ENCODE measurements around the gene FOXJ3.

FOXJ3 gene

GRCh38 chr1:42350086-42350485, 15.1 kb upstream of the FOXJ3 start:
- DNase-seq (ENCODE audit: insufficient read length, low spot score): no peak
- no peak for TF ChIP-seq POLR2A (IDR thresholded peaks at IDR 0.05; ENCODE audit: low read depth, low read length)

DNA sequence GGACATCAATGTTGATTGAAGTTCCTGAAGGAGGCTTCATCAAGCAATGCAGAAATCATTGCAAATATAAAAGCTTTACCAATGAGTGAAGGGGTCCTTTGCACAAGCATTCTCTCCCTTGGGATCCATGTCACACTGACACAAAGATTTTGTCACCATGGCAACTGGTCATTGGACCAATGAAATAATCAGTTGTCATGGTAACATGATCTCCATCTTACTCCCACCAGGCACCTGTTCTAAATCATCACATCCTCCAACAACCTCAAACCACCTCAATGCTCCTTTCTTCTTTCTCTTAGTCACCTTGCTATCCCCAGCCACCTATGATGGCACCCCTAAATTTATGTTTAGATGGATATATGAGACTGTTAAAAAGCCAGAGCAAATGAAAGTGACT, 13.5 kb upstream of the FOXJ3 start:
- FAIRE-seq (no peak), DNase-seq (ENCODE audit: insufficient read length, low spot score) (no peak)

More at GRCh38 chr1:42350086-42350485, 15.1 kb upstream of the FOXJ3 start:
- no peak for FAIRE-seq

DNA sequence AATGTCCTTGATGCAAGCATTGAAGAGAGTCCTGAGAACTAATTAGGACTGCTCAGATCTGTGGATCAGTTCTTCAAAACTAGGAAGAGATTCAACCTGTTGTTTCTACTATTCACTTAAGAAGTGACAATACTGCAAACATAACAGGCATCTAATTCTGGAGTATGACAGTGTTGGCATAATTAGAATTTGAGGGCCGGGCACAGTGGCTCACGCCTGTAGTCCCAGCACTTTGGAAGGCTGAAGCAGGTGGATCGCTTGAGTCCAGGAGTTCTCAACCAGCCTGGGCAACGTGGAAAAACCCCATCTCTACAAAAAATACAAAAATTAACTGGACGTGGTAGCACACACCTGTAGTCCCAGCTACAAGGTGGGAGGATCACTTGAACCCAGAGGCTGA, 8.0 kb upstream of the FOXJ3 start:
- DNase-seq (ENCODE audit: insufficient read length, low spot score): no peak
- no peak for TF ChIP-seq POLR2A (IDR thresholded peaks at IDR 0.05; ENCODE audit: low read depth, low read length)
- no peak for FAIRE-seq

More for the DNA sequence above, 13.5 kb upstream of the FOXJ3 start:
- no peak for TF ChIP-seq POLR2A (IDR thresholded peaks at IDR 0.05; ENCODE audit: low read depth, low read length)

DNA sequence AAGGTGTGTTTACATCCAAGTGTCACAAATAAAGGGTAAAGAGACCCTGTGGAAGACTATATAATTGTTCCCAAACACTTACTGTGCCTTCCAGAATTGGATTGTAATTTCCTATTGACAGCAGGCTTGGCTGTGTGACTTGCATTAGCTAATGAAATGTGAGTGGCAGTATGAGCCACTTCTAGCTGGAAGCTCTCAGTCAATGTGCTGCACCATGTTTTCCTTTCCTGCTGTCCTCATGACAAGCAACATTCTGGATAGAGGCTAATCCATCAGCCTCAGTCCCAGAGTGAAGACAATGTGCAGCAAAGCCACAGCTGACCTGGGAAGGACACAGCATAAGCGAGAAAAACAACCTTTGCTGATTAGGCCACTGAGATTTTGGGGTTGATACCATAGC, 5.9 kb upstream of the FOXJ3 start:
- FAIRE-seq (no peak), DNase-seq (ENCODE audit: insufficient read length, low spot score) (no peak)
- TF ChIP-seq POLR2A (IDR thresholded peaks at IDR 0.05; ENCODE audit: low read depth, low read length): no peak

GRCh38 chr1:42340093-42340492, 5.1 kb upstream of the FOXJ3 start:
- DNase-seq (ENCODE audit: insufficient read length, low spot score) (no peak), FAIRE-seq (peak; percentile 57)
- no peak for TF ChIP-seq POLR2A (IDR thresholded peaks at IDR 0.05; ENCODE audit: low read depth, low read length)

- DNase-seq (ENCODE audit: insufficient read length, low spot score): no peak
- no peak for FAIRE-seq
- TF ChIP-seq POLR2A (IDR thresholded peaks at IDR 0.05; ENCODE audit: low read depth, low read length): no peak
Observed at GRCh38 chr1:42336978-42337377, 1.9 kb upstream of the FOXJ3 start.

DNA sequence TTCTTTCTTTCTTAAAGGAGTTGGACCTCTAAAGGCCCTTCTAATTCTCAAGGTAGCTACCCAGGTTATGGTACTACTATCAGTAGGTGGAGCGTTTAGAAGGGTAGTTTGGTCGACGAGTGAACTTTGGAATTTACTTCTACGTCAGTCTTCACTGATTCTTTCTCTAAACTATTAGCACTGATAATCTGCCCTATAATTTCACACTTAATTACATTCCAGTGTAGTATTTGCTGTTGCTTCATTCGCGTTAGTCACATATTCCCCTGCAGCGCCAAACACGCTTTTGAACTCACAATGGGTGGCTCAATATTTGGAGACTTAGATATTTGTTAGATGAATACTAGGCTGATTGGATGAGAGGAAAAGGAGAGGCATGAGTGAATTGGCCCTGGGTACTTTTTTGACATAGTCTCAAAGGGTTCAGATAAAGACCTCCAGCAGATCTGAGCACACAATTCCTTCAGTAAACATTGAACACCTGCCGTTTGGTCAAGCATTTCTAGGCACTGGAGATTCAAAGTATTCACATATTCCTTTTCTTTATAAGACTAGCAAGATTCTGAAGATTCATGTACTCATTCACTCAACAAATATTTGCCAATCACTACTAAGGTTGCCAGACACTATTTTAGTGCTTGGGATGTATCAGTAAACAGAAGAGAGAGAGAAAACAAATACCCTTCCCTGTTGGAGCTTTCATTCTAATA, 929 bp upstream of the FOXJ3 start:
- peak; percentile 24 for DNase-seq (ENCODE audit: insufficient read length, low spot score)
- TF ChIP-seq POLR2A (IDR thresholded peaks at IDR 0.05; ENCODE audit: low read depth, low read length): no peak
- FAIRE-seq: no peak

DNA sequence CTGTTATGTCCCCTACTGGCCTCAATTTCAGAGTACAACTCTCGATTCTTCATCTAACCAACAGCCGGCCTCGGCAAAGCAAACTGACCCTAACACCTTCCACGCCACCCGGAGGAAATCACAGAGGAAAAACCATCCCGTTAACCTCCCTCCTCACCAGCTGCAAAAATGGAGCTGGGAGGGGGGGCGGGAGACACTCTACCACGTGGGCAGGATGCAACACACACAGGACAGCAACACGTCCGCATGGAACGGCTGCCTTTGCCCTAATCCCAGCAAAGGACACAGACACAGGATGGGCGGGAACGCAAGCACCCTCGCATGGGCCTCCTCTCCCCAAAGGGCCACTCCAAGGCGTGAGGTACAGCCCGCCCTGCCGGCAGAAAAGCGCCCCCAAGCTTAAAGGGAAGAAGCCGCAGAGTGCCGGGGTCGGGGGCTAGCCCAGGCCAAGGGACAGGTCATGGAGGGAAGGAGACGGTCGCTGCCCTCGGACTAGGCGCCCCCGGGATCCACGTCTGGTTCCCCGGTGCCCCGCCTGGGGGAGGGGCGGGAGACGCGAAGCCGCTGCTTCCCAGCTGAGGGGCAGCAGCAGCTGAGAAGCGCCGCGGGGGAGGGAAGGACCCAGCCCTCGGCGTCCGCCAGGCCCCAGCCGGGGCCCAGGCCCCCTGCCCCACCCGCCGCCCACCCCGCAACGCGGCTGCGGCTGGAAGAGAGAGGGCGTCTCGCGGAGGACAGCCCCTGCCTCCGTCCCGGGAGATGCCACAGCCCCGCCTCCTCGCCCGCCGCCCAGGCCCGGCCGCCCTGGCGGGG, 590 bp downstream of the FOXJ3 start:
- DNase-seq (ENCODE audit: insufficient read length, low spot score) (peak; percentile 73), FAIRE-seq (no peak)
- TF ChIP-seq POLR2A (IDR thresholded peaks at IDR 0.05; ENCODE audit: low read depth, low read length): peak; percentile 26; the same call in 1 of the 2 replicates

- no peak for TF ChIP-seq POLR2A (IDR thresholded peaks at IDR 0.05; ENCODE audit: low read depth, low read length)
- DNase-seq (ENCODE audit: insufficient read length, low spot score) (no peak), FAIRE-seq (no peak)
Observed at GRCh38 chr1:42333662-42334239, 1.3 kb downstream of the FOXJ3 start.

DNA sequence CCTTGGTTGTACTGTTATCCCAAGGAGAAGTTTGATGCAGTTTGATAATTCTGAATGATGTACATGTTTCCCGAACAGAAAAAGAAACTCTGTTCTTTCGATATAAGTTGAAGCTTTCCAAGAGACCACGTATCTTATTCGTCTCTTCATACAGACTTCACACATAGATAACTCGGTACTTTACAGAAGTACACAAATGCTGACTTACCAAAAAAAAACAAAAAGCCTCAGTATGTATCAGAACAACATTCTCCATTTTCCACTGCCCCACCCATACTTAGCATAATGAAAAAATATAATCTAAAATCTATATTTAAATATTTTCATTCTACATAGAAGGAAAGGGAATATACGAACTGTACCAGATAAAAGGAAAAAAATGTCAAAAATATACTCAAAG, 2.2 kb downstream of the FOXJ3 start:
- DNase-seq (ENCODE audit: insufficient read length, low spot score): no peak
- FAIRE-seq: peak; percentile 23
- no peak for TF ChIP-seq POLR2A (IDR thresholded peaks at IDR 0.05; ENCODE audit: low read depth, low read length)

GRCh38 chr1:42330215-42330614, 4.8 kb downstream of the FOXJ3 start:
- DNase-seq (ENCODE audit: insufficient read length, low spot score): no peak
- no peak for TF ChIP-seq POLR2A (IDR thresholded peaks at IDR 0.05; ENCODE audit: low read depth, low read length)
- no peak for FAIRE-seq

GRCh38 chr1:42328916-42329496, 6.0 kb downstream of the FOXJ3 start:
- no peak for TF ChIP-seq POLR2A (IDR thresholded peaks at IDR 0.05; ENCODE audit: low read depth, low read length)
- FAIRE-seq: no peak
- no peak for DNase-seq (ENCODE audit: insufficient read length, low spot score)

DNA sequence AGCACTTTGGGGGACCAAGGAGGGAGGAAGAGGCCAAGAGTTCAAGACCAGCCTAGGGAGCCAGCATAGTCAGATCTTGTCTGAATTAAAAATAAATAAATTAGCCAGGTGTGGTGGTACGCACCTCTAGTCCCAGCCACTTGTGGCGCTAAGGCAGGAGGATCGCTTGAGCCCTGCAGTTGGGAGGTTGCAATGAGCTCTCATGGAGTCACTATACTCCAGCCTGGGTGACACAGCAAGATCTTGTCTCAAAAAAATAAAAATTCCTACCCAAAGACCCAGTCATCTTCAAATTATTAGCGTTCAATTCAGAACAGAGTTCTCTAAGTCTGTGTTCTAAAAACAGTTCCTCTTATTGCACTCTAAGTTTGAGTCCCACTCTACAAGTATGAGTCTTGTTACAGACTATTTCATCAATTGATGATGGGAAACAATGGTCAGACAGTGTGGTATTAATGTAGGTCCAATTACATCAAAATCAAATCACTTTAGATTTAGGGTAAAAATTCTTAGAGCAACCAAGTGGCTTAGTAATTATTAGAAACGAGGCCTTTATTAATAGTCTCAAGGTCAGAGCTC, 6.9 kb downstream of the FOXJ3 start:
- no peak for TF ChIP-seq POLR2A (IDR thresholded peaks at IDR 0.05; ENCODE audit: low read depth, low read length)
- FAIRE-seq: peak; percentile 48
- no peak for DNase-seq (ENCODE audit: insufficient read length, low spot score)

DNA sequence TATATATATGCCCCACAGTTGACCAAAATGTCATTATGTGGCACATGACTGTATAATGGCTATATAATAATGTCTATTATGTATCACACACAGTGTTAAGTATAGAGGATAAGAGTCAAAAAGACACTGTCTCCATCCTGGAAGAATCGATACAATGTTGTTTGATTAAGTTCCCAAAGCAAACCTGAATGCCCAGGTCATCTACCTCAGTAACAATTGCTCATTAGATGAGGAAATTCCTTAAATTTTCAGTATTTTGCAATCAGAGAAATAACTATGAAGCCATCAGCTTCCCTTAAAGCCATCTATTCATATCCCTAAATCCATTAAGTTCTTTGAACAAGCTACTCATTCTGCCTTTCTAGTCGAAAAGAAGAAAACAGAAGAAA, 10.0 kb downstream of the FOXJ3 start:
- no peak for FAIRE-seq
- DNase-seq (ENCODE audit: insufficient read length, low spot score): no peak
- no peak for TF ChIP-seq POLR2A (IDR thresholded peaks at IDR 0.05; ENCODE audit: low read depth, low read length)
